RPMI8226 (cell line): ENCODE measurements around the gene MED15.
"Not testable (repeated sequence)": the region's sequence is repeated elsewhere in the genome, so short reads cannot be mapped to it uniquely, and the experiment has no call there.

Source experiments
- DNase-seq: peaks from one replicate; pipeline ENCODE4 v3.0.0-alpha.2; 2015

MED15 gene

GRCh38 chr22:20607157-20607907, 99.9 kb downstream of the MED15 start:
- peak; percentile 58 for DNase-seq

- no peak for DNase-seq
Observed at GRCh38 chr22:20610243-20610686, 102.9 kb downstream of the MED15 start.

- no peak for DNase-seq
Observed at GRCh38 chr22:20610757-20611156, 103.3 kb downstream of the MED15 start.

GRCh38 chr22:20611418-20611817, 104.0 kb downstream of the MED15 start:
- no peak for DNase-seq

GRCh38 chr22:20613301-20613700, 105.9 kb downstream of the MED15 start:
- DNase-seq, result no peak

GRCh38 chr22:20615021-20615420, 107.6 kb downstream of the MED15 start:
- no peak for DNase-seq

GRCh38 chr22:20615533-20616450, 108.4 kb downstream of the MED15 start:
- no peak for DNase-seq

- DNase-seq, result no peak
Observed at GRCh38 chr22:20616451-20617043, 109.1 kb downstream of the MED15 start.

GRCh38 chr22:20618488-20618887, 111.1 kb downstream of the MED15 start:
- no peak for DNase-seq

GRCh38 chr22:20619045-20619892, 111.9 kb downstream of the MED15 start:
- no peak for DNase-seq

- DNase-seq, result not testable (repeated sequence)
Observed at GRCh38 chr22:20619893-20620194, 112.4 kb downstream of the MED15 start.

- no peak for DNase-seq
Observed at GRCh38 chr22:20621162-20621561, 113.8 kb downstream of the MED15 start.

- no peak for DNase-seq
Observed at GRCh38 chr22:20622650-20623339, 115.4 kb downstream of the MED15 start.

- no peak for DNase-seq
Observed at GRCh38 chr22:20624161-20624616, 116.8 kb downstream of the MED15 start.

GRCh38 chr22:20625270-20625669, 117.9 kb downstream of the MED15 start:
- no peak for DNase-seq

- no peak for DNase-seq
Observed at GRCh38 chr22:20626811-20627210, 119.4 kb downstream of the MED15 start.

- no peak for DNase-seq
Observed at GRCh38 chr22:20627432-20627831, 120.0 kb downstream of the MED15 start.

GRCh38 chr22:20628081-20628939, 120.9 kb downstream of the MED15 start:
- no peak for DNase-seq

GRCh38 chr22:20629401-20629800, 122.0 kb downstream of the MED15 start:
- DNase-seq, result no peak

- no peak for DNase-seq
Observed at GRCh38 chr22:20630873-20631617, 123.6 kb downstream of the MED15 start.
